KMS-11 (cell line): ENCODE measurements around the gene NRBF2.

Experiments used
- H2AFZ ChIP-seq: fragments of 200-600 bp; sonication (generic); 2 replicates; pipeline ENCODE4 v1.6.1; 2016; ENCODE audit warnings: antibody characterized with exemption, mixed run types, low read depth
- H3K27ac ChIP-seq: fragments of 200-600 bp; sonication (generic); 2 replicates; pipeline ENCODE4 v1.6.1; 2016; ENCODE audit warnings: mild to moderate bottlenecking, mixed run types
- H3K27me3 ChIP-seq: fragments of 200-600 bp; sonication (generic); 2 replicates; pipeline ENCODE4 v1.6.1; 2017; ENCODE audit warnings: mild to moderate bottlenecking, low read depth, mixed run types, moderate library complexity; ENCODE audit not compliant: insufficient read depth
- H3K36me3 ChIP-seq: fragments of 200-600 bp; sonication (generic); 2 replicates; pipeline ENCODE4 v1.6.1; 2017; ENCODE audit warnings: mild to moderate bottlenecking, mixed run types; ENCODE audit not compliant: insufficient read depth
- H3K4me1 ChIP-seq: fragments of 200-600 bp; sonication (generic); 2 replicates; pipeline ENCODE4 v1.6.1; 2016; ENCODE audit warnings: mild to moderate bottlenecking, low read depth, mixed run types; ENCODE audit not compliant: poor library complexity, severe bottlenecking
- H3K4me2 ChIP-seq: fragments of 200-600 bp; sonication (generic); 2 replicates; pipeline ENCODE4 v1.7.0; 2016; ENCODE audit warnings: mild to moderate bottlenecking, mixed run types
- H3K4me3 ChIP-seq: fragments of 200-600 bp; sonication (generic); IDR thresholded peaks from 2 replicates; pipeline ENCODE4 v1.6.1; 2017; ENCODE audit warnings: low read depth, low read length, mixed read lengths; ENCODE audit not compliant: insufficient read depth
- H3K79me2 ChIP-seq: fragments of 200-600 bp; sonication (generic); 2 replicates; pipeline ENCODE4 v1.6.1; 2016; ENCODE audit warnings: low read depth, mixed run types; ENCODE audit not compliant: insufficient read depth
- H3K9ac ChIP-seq: fragments of 200-600 bp; sonication (generic); 2 replicates; pipeline ENCODE4 v1.6.1; 2016; ENCODE audit warnings: mild to moderate bottlenecking, mixed run types
- H4K20me1 ChIP-seq: fragments of 200-600 bp; sonication (generic); 2 replicates; pipeline ENCODE4 v1.6.1; 2016; ENCODE audit warnings: mild to moderate bottlenecking, mixed run types; ENCODE audit not compliant: insufficient read depth
- TF ChIP-seq, protein P1 (sequence below): fragments of 200-600 bp; sonication (generic); conservative IDR thresholded peaks from 2 replicates; pipeline ENCODE4 v1.6.1; 2017; ENCODE audit warnings: low read depth, mild to moderate bottlenecking, antibody characterized with exemption, low read length, moderate library complexity, mixed read lengths

The NRBF2 gene

GRCh38 chr10:63155388-63156020 lies 22.4 kb downstream of the NRBF2 start:
- H3K4me2 ChIP-seq = no peak overlapping the region
- no peak overlapping the region for H3K9ac ChIP-seq
- no peaks in the 10 kb centered on the region for H3K79me2 ChIP-seq
- H3K27me3 ChIP-seq = no peaks in the 10 kb centered on the region
- no peaks in the 10 kb centered on the region for H4K20me1 ChIP-seq
- 0 out of 2 replicates have a peak, but pooled peaks cover 4% of the 10 kb centered on the region for H3K36me3 ChIP-seq
- peaks cover 7% of the 10 kb centered on the region for H3K4me1 ChIP-seq
- H3K4me3 ChIP-seq = no peak overlapping the region
- H2AFZ ChIP-seq = no peak overlapping the region
- TF ChIP-seq, protein P1, sequence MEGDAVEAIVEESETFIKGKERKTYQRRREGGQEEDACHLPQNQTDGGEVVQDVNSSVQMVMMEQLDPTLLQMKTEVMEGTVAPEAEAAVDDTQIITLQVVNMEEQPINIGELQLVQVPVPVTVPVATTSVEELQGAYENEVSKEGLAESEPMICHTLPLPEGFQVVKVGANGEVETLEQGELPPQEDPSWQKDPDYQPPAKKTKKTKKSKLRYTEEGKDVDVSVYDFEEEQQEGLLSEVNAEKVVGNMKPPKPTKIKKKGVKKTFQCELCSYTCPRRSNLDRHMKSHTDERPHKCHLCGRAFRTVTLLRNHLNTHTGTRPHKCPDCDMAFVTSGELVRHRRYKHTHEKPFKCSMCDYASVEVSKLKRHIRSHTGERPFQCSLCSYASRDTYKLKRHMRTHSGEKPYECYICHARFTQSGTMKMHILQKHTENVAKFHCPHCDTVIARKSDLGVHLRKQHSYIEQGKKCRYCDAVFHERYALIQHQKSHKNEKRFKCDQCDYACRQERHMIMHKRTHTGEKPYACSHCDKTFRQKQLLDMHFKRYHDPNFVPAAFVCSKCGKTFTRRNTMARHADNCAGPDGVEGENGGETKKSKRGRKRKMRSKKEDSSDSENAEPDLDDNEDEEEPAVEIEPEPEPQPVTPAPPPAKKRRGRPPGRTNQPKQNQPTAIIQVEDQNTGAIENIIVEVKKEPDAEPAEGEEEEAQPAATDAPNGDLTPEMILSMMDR = no peak
- H3K27ac ChIP-seq = no peak overlapping the region

GRCh38 chr10:63156236-63156635 lies 23.1 kb downstream of the NRBF2 start:
- peaks cover 7% of the 10 kb centered on the region for H3K4me1 ChIP-seq
- H3K27me3 ChIP-seq = no peaks in the 10 kb centered on the region
- no peak overlapping the region for H3K27ac ChIP-seq
- no peak overlapping the region for H3K4me3 ChIP-seq
- H3K36me3 ChIP-seq = 0 out of 2 replicates have a peak, but pooled peaks cover 4% of the 10 kb centered on the region
- no peak overlapping the region for H3K4me2 ChIP-seq
- H4K20me1 ChIP-seq = no peaks in the 10 kb centered on the region
- H3K79me2 ChIP-seq = no peaks in the 10 kb centered on the region
- no peak overlapping the region for H3K9ac ChIP-seq
- H2AFZ ChIP-seq = no peak overlapping the region
- TF ChIP-seq, protein P1 = no peak

DNA sequence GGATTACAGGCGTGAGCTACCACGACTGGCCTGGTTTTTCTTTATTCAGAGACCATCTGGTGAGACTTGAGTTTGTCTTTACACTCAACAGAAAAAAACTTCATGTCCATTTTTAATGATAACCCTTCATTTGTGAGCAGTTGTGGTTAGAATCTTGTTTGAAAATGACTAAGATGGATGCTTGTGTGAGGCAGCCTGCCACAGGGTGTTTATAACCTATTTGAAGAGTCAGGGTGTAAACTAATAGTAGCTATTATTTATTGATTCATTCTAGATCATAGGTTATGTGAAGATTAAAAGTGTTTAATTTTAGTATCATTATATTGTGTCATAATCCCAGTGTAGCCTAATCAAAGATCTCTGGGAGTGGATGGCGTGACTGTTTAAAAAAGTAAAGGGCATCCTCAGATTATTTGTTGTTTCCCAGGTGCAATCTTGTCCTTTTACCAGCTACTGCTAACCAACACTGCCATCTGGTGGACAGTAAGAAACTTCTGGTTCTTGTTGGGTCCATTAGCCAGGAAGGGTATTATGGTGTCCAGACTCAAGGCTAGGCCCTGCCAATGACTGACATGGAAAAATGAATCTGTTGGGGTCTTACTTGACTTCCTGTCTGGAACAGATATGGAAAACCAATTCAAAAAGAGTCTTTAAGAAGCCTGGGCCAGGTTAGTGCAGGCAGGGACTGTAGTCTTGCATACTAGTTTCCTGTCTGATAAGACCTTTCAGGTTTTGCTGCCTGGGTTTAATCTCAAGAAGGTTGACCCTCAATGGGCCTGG lies 24.9 kb downstream of the NRBF2 start:
- no peak overlapping the region for H3K27ac ChIP-seq
- no peak overlapping the region for H2AFZ ChIP-seq
- H3K27me3 ChIP-seq = no peaks in the 10 kb centered on the region
- no peaks in the 10 kb centered on the region for H3K36me3 ChIP-seq
- H3K4me3 ChIP-seq = no peak overlapping the region
- H4K20me1 ChIP-seq = no peaks in the 10 kb centered on the region
- no peak overlapping the region for H3K9ac ChIP-seq
- H3K4me2 ChIP-seq = no peak overlapping the region
- TF ChIP-seq, protein P1 = peak; percentile 86
- peaks cover 7% of the 10 kb centered on the region for H3K4me1 ChIP-seq
- no peaks in the 10 kb centered on the region for H3K79me2 ChIP-seq

GRCh38 chr10:63161592-63161991 lies 28.5 kb downstream of the NRBF2 start:
- Histone ChIP-seq H3K27ac (no peak overlapping the region), H3K4me3 (no peak overlapping the region), H4K20me1 (no peaks in the 10 kb centered on the region), H3K4me2 (no peak overlapping the region), H3K36me3 (no peaks in the 10 kb centered on the region), H2AFZ (no peak overlapping the region), H3K4me1 (peaks cover 7% of the 10 kb centered on the region), H3K9ac (no peak overlapping the region), H3K27me3 (no peaks in the 10 kb centered on the region), H3K79me2 (no peaks in the 10 kb centered on the region)
- TF ChIP-seq, protein P1 = no peak
